SK-MEL-5 (cell line): ENCODE data around the gene GREM1. TPM values are rescaled to one million over a fixed set of nuclear protein-coding genes. Genes with fewer than 3 reads are reported as not detected.

Experiments
- DNase-seq: peaks from one replicate; pipeline ENCODE4 v3.0.0-alpha.2; 2016; ENCODE audit warnings: low read depth, low spot score
- in situ Hi-C: cut with HindIII; loops from 2 replicates; pipeline ENCODE4 v1.10.0; 2016; ENCODE audit warnings: low sequenced_read_pairs, high pct_unique_total_duplicates, low pct_unique_long_range_greater_than_20kb
- polyA plus RNA-seq, 2 experiments: library from polyadenylated mRNA; depleted of rRNA; stranded (reverse); fragments of >200 nt; gene quantifications; 2 replicates each; pipeline ENCODE4 v1.2.3, GENCODE V29; 2015
- total RNA-seq: library from RNA; depleted of rRNA; stranded (reverse); fragments of >200 nt; shearing (Covaris generic); gene quantifications from 2 replicates; pipeline ENCODE4 v1.2.3, GENCODE V29; 2014; rRNA removed

The GREM1 gene
- under 0.01 TPM in 1 of 2 replicates, not detected in the other for total RNA-seq
- polyA plus RNA-seq (2015; cell fraction: cytosol; rRNA removed): not detected in 2 replicates
- polyA plus RNA-seq (2015; cell fraction: nucleus; rRNA removed): not detected in 2 replicates

DNA sequence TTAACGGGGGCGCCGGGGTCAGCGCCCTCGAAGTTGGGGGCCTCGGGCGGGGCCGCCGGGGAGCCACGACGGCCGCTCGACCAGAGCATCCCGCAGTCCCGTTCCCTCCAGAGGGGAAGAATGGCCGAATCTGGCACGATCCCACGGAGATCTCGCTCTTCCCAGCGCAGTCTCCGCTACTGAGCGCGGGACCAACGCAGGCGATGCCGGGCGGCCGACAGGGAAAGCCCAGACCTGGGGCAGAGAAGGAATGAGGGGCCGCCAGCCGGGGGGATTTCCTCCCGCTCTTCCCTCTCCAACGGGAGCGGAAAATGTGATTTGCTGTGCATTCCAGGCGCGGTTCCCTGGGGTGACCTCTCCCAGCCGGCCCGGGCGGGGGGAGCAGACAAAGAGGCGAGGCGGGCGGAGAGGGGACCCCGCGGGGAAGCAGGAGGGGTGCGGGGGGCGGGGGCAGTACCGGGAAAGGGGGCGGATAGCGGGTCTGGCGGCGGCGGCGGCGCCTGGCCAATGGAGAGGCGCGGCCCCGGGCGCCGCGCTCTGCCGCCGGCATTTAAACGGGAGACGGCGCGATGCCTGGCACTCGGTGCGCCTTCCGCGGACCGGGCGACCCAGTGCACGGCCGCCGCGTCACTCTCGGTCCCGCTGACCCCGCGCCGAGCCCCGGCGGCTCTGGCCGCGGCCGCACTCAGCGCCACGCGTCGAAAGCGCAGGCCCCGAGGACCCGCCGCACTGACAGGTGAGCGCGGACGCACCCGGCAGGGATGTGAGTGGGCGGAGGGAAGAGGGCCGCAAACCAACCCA lies at the start of gene GREM1:
Gene GREM1, plus strand, starts transcription at position 579 of the 801 bp plus-strand sequence. CDS start 12,687 bp downstream, outside the sequence.
- in situ Hi-C loops: no loop called here
- DNase-seq: no peak

DNA sequence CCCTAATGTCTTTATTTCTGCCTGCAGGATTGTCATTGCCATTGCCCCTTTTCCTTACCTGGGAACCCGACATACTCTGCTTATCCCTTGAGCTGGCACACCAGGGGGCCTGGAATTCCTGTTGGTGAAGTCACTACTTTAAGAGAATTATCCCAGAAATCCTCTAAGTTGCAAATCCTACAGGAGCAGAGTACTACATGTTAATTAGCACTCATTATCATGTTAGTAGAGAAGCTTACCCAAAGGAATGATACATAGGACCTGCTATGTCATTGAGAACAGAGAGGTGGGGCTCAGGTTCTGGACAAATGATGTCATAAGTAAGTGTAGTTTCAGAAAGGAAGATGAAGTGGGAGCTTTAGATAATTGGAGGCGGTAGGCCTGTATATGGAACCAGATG lies 48.9 kb upstream of the GREM1 start:
- in situ Hi-C loops: no loop called here

DNA sequence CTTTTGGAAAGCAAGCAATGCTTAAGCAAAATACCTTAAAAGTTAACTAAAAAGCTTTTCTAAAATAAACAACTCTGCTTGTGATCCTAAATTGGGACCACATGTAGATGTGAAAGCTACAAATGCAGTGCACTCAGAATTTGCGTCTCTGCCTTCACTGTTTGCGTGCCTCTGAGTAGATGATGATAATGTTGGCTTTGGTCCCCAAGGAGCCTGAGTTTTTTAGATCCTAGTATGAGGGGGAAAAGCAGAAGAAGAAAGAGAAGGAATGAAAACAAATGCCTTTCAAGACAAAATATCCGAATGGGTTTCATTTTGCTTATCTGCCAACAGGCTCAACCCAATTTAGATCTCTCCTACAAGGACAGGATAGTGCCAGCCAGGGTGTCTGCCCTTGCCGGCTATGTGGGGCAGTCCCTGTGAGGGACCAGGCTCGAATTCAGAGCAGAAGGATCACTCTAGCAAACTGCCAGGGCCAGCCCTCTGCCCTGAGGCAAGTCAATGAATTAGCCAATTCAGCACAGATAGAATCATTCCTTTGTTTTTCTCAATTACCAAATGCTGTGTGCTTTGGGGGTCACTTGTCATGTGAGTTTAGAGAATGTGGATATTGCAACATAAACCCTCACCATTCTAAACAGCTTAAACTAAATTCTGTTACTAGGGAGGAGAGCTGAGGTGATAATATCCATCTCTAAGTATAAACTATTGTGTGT lies 47.8 kb upstream of the GREM1 start:
- in situ Hi-C loops: no loop called here
- DNase-seq: peak; percentile 98

More for the DNA sequence above, 48.9 kb upstream of the GREM1 start:
- no peak for DNase-seq

DNA sequence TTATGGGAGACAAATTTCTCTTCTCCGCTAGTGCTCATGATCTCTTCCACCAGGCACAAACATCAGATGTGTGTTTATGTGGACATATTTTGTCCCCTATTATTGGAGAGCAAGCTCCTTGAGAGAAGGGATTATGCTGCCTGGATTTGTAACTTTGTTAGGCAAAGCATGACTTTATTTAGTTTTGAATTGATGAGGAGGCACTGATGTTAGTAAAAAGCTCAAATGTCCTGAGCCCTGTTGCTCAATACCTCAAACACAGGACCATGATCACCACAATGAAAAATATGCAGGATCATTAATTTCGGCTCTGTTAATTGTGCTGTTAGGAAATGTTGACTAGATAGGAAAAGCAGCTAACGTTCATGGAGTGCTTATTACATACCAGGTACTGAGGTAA lies 47.2 kb upstream of the GREM1 start:
- in situ Hi-C loops: no loop called here
- no peak for DNase-seq

DNA sequence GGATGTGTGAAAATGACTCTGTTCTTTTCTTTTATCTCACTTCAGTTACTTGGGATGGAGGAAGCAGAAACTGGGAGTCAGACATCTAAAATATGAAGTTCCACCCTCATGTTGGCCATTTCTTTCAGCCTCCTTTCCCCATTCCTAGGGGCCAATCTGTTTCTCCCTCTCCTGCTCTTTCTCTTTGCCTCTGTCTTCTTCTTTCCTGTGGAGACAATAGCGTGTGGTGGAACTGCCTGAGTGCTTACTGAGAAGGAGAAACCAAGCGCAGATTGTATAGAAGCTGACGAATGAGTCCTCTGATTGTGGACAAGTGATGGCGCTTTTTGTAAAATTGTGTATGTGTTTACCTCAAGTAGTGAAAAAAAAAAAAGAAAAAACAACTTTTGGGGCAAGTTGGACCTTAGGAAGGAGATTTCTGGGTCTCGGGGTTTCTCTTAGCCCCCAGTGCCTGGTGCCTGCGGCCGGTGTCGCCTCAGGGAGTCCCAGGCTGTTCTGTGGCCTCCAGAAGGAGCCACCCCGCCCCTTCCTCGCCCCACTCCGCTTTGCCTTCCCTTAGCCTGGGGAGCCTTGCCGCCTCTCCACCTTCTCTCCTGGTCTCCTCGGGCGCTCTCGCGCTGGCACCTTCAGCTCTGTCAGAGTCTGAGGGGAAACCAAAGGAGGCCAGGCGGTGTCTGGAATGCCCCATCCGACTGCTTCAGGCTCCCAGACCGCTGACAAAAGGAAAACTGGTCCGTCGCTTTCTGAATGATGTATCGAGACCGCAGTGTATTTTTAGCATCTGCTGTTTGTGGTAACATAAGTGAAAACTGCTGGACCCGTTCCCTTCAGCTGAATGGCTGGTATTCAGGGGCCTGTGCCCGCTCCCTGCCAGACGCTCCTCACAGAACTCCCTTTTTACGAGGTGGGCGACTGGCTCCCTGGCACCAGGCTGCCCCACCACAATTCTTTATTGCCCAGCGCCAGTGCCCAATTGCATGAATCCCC lies 46.2 kb upstream of the GREM1 start:
- DNase-seq: peak; percentile 50
- in situ Hi-C loops: no loop called here

DNA sequence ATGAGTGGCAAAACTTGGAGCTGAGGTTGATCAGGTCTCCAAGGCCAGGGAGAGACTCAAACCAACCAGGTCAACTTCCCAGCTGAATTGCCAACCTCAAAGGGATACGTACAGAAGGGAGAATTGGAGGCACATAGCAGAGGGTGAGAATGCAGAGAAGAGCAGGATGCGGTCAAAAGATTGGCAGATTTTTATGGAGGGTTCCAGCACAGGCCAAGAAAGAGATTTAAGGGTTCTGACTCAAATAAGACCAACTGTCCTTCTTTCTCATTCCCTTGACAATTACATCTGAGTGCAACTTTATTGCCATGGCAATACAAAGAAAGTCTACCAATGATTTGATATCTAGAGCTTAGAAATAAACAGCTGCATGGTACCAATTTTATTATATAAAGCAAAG lies 43.1 kb upstream of the GREM1 start:
- in situ Hi-C loops: loop anchor here (25.0 kb wide), 1 partner anchor 138 kb away; no protein-coding TSS in a partner anchor
- DNase-seq: no peak

DNA sequence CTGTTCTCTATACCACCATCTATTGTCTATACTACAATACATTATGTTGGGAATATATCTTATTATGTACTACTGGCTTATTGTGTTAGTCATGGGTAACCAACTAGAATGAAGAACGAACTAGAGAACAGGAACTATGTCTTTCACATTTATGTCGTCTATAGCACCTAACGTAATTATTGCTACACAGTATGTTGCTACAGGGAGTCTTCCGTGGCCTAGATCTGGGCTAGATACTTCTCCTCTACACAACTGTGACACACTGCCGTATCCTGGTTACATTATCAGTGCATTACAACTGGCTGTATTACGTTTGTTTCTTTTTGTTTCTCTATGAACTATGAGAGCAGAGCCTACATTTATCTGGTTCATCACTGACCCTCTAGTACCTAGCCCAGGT lies 42.3 kb upstream of the GREM1 start:
- DNase-seq: no peak
- in situ Hi-C loops: loop anchor here (25.0 kb wide), 1 partner anchor 137 kb away; no protein-coding TSS in a partner anchor

DNA sequence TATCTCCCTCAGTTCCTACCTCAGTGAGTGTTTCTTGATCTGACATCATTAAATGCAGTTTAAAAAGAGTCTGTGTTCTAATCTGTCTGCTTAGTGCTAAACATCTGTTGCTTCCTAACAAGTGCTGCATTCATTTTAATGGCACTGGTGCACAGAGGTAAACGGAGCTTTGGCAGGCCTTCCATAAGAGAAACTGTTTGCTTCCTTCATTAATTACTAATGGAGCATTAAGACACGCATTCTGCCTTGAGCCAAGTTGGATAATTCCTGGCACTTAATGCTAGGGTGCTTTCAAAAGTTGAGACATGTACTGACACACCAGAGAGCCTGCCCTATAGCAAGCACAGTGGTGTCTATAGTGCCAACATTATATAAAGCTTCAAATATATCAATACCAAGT lies 41.6 kb upstream of the GREM1 start:
- DNase-seq: no peak
- in situ Hi-C loops: loop anchor here (25.0 kb wide), 1 partner anchor 136 kb away; no protein-coding TSS in a partner anchor

DNA sequence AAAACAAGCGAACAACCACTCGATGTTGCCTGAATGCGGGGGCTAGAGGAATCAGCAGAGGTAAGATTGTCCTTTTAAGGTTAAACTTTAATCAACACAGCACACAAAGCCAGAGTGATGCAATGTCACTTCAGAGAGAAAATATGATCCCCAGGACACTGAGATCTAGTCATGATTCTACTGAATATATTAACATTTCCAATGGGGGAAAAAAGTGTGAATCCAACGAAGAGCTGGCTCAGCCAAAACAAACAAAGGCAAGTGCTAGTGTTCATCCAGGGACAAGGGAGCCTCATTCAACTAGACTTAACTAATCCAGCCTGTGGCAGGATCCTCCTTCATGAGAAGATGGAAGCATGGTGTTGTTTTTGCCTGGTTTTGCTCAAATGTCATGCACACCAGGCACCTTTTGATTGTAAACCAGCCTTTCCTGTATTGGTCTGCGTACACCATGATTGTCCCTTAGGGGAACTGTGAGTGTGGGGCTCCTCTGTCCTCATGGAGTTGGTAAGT lies 40.5 kb upstream of the GREM1 start:
- peak; percentile 31 for DNase-seq
- in situ Hi-C loops: loop anchor here (25.0 kb wide), 1 partner anchor 135 kb away; no protein-coding TSS in a partner anchor

DNA sequence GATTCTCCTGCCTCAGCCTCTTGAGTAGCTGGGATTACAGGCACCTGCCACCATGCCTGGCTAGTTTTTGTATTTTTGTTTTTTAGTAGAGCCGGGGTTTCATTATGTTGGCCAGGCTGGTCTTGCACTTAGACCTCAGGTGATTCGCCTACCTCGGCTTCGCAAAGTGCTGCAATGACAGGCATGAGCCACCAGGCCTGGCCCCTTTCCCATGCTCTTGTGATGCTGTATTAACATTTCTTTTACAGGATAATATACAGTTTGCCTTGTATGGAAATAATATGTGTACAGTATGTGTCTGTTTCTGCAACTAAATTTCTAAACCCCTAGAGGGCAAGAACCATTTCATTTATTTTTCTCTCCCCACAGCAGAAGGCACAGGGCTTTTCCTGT lies 38.5 kb upstream of the GREM1 start:
- in situ Hi-C loops: loop anchor here (25.0 kb wide), 1 partner anchor 133 kb away; no protein-coding TSS in a partner anchor
- no peak for DNase-seq

DNA sequence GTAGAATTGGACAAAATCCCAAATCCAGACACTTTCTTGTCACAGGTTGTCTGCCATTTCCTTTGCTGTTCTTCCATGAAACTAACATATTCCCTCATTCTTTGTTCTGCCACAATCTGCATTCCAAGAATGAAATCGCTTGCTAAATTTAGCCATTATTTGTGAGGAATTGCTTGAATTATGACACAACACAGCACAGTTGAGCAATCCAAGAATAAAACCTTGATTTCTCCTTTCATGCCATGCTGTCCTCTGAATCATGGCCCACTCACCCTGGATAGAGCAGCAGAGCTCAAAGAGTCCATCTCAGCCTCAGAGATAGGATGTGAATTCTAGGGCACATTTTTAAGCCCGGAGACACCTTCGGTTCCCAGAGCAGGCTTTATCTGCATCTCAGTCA lies 35.2 kb upstream of the GREM1 start:
- in situ Hi-C loops: loop anchor here (25.0 kb wide), 1 partner anchor 130 kb away; no protein-coding TSS in a partner anchor
- DNase-seq: no peak

DNA sequence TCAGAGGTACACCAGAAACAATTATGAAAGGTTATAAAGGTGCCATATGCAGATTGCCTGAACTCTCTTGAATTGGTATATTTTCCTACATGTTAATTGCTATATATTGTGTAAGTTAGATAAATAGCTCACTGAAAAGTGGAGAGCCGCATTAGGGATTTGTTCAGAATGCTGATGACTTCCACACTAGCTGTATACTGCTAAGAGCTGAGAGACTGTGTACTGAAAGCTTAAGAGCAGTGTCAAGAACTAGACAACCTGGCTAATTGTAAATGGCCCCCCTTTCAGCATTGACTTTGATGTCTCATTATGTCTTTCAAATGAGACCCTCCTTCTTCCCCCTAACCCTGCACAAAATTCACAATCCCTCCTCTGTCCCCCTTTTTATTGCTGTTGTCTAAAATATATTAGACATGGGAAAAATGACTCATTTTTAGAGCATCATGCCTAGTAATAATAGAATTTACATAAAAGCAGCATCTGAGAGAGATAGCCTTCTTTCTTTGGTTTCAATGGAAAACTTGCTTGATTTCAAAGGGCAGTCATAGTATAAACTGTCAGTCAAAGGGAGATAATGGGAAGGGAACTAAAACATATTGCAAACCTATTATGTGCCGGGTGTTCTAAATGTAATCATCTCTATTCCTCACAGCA lies 34.7 kb upstream of the GREM1 start:
- in situ Hi-C loops: loop anchor here (25.0 kb wide), 1 partner anchor 129 kb away; no protein-coding TSS in a partner anchor

DNA sequence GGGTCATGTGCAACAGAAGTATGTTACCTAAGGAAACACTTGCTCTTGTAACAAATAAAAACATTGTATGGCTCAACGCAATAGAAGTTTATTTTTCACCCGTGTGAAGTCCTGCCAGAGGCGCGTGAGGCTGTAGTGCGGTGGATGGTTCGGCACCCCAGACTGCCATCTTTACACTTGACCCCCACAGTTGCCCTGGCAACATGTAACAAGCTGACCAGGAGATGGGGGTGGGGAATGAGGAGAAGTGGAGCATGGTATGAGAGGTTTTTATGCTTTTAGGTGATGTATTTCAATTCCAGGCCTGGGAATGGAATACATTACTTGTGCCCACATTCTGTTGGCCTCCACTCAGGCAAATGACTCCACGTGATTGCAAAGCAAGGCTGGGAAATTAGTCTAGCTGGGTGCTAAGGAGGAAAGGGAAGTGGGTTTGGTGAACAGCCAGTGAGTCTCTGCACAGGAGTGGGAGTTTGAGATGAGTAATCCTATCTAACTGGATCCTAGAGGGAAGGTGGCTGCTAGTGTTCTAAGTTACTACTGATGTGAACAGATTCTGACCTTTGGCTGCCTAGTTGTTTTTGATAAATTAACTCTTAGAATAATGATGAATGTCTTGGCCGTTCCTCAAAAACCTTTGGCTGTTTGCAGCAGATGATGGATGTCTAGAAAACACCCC lies 33.8 kb upstream of the GREM1 start:
- no peak for DNase-seq

More for the DNA sequence above, 34.7 kb upstream of the GREM1 start:
- DNase-seq: no peak

DNA sequence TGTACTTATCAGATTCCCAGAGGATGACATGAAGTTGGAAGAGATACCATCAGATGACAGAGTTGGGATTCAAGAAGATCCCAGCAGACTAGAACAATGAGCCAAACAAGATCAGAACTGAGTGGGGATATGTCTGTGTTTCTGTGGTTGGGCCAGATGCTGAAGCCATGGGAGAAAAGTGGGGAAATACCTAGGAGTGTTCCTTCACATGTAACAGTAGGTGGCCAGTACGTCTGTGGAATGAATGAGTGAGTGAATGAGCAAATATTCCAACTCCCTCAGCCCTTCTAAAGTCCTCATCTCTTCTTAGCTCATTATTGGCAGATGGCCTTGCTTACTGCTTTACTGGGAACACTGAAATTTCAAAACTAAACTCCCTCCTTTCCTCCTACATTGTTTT lies 32.2 kb upstream of the GREM1 start:
- DNase-seq: no peak
- in situ Hi-C loops: loop anchor here (25.0 kb wide), 1 partner anchor 127 kb away; no protein-coding TSS in a partner anchor

More for the DNA sequence above, 33.8 kb upstream of the GREM1 start:
- in situ Hi-C loops: loop anchor here (25.0 kb wide), 1 partner anchor 128 kb away; no protein-coding TSS in a partner anchor

DNA sequence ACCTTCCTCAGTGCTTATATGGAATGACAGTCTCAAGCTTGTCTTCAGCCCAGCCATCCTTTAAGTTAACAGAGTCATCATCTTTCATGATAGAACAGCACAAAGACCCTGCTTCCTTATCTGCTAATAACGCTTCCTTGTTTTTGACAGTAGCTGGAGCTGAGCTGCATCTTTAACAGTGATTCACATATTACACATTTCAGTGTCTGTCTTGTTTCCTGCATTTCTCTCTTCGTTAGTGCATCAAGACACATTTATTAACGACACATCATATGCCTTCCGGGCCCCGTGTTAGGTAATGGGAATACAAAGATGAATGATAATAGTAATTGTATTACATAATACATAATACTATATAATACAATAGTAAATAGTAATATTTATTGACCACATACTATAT lies 30.2 kb upstream of the GREM1 start:
- no peak for DNase-seq
- in situ Hi-C loops: loop anchor here (25.0 kb wide), 1 partner anchor 125 kb away; no protein-coding TSS in a partner anchor
